Neural cell (in vitro differentiated cells): ENCODE data around the gene CARMIL1. TPM values are rescaled to one million over a fixed set of nuclear protein-coding genes. Genes with fewer than 3 reads are reported as not detected.
"Not testable (repeated sequence)": the region's sequence is repeated elsewhere in the genome, so short reads cannot be mapped to it uniquely, and the experiment has no call there.

Source experiments
- H2AFZ ChIP-seq: fragments of 200-600, 300-800 bp; sonication (generic), shearing (Covaris generic); 2 replicates; pipeline ENCODE4 v1.6.0; 2014; ENCODE audit warnings: low read depth, mild to moderate bottlenecking, antibody characterized with exemption, low read length, moderate library complexity
- H3F3A ChIP-seq: fragments of 200-600 bp; shearing (Covaris generic); 2 replicates; pipeline ENCODE4 v1.6.1; 2016; ENCODE audit warnings: mild to moderate bottlenecking, moderate library complexity, mixed read lengths, antibody characterized with exemption, low read length; ENCODE audit not compliant: insufficient read depth, poor library complexity, severe bottlenecking
- H3K27ac ChIP-seq: fragments of 200-600, 300-800 bp; sonication (generic), shearing (Covaris generic); 2 replicates; pipeline ENCODE4 v1.5.1; 2014; ENCODE audit warnings: mild to moderate bottlenecking, low read length, moderate library complexity
- H3K27me3 ChIP-seq: fragments of 300-800, 200-600 bp; sonication (generic), shearing (Covaris generic); 2 replicates; pipeline ENCODE4 v1.6.0; 2014; ENCODE audit warnings: mild to moderate bottlenecking, low read depth, low read length, moderate library complexity; ENCODE audit not compliant: insufficient read depth
- H3K36me3 ChIP-seq: fragments of 300-800, 200-600 bp; sonication (generic), shearing (Covaris generic); 2 replicates; pipeline ENCODE4 v1.5.1; 2014; ENCODE audit warnings: mild to moderate bottlenecking, antibody characterized with exemption, low read length, moderate library complexity; ENCODE audit not compliant: insufficient read depth
- H3K4me2 ChIP-seq: fragments of 300-800, 200-600 bp; sonication (generic), shearing (Covaris generic); 2 replicates; pipeline ENCODE4 v1.6.0; 2014; ENCODE audit warnings: mild to moderate bottlenecking, low read length
- H3K4me3 ChIP-seq: fragments of 300-800, 200-600 bp; sonication (generic), shearing (Covaris generic); 2 replicates; pipeline ENCODE4 v1.5.1; 2014; ENCODE audit warnings: mild to moderate bottlenecking, low read length, moderate library complexity
- H3K79me2 ChIP-seq: fragments of 200-600 bp; shearing (Covaris generic); replicated peaks from 2 replicates; pipeline ENCODE4 v1.6.0; 2014; ENCODE audit warnings: mild to moderate bottlenecking, low read length, moderate library complexity; ENCODE audit not compliant: insufficient read depth
- H3K9ac ChIP-seq: fragments of 300-800, 200-600 bp; sonication (generic), shearing (Covaris generic); 2 replicates; pipeline ENCODE4 v1.6.1; 2016; ENCODE audit warnings: mild to moderate bottlenecking, low read length, mixed read lengths
- H3K9me2 ChIP-seq: fragments of 200-600 bp; shearing (Covaris generic); 2 replicates; pipeline ENCODE4 v1.6.1; 2016; ENCODE audit warnings: mild to moderate bottlenecking, low read length, mixed read lengths; ENCODE audit not compliant: insufficient read depth
- H3K9me3 ChIP-seq: fragments of 200-600, 300-800 bp; sonication (generic), shearing (Covaris generic); 2 replicates; pipeline ENCODE4 v1.6.1; 2016; ENCODE audit warnings: mild to moderate bottlenecking, mixed run types, low read length, moderate library complexity, mixed read lengths
- H4K20me1 ChIP-seq: fragments of 200-600 bp; shearing (Covaris generic); 2 replicates; pipeline ENCODE4 v1.6.1; 2016; ENCODE audit warnings: mild to moderate bottlenecking, mixed run types; ENCODE audit not compliant: insufficient read depth
- CTCF ChIP-seq: fragments of 450-650 bp; IDR thresholded peaks from 2 replicates; pipeline ENCODE4 v1.5.1; 2014; ENCODE audit warnings: antibody characterized with exemption, mild to moderate bottlenecking, moderate library complexity; ENCODE audit not compliant: poor library complexity, severe bottlenecking
- EP300 ChIP-seq: fragments of 450-650 bp; conservative IDR thresholded peaks from 2 replicates; pipeline ENCODE4 v1.6.1; 2014; ENCODE audit warnings: antibody characterized with exemption, mild to moderate bottlenecking, moderate library complexity; ENCODE audit not compliant: poor library complexity, severe bottlenecking
- EZH2 ChIP-seq: fragments of 200-600, 300-800 bp; shearing (Covaris generic), sonication (generic); IDR thresholded peaks from 2 replicates; pipeline ENCODE4 v1.6.1; 2014; ENCODE audit warnings: antibody characterized with exemption, low read length, borderline replicate concordance, mild to moderate bottlenecking; ENCODE audit not compliant: insufficient read depth, poor library complexity, severe bottlenecking
- MXI1 ChIP-seq: fragments of 450-650 bp; conservative IDR thresholded peaks from 2 replicates; pipeline ENCODE4 v1.6.1; 2014; ENCODE audit warnings: antibody characterized with exemption, mild to moderate bottlenecking; ENCODE audit not compliant: poor library complexity, severe bottlenecking
- POLR2AphosphoS5 ChIP-seq: IDR thresholded peaks from 2 replicates; pipeline ENCODE4 v1.6.1; 2012
- RAD21 ChIP-seq: fragments of 450-650 bp; conservative IDR thresholded peaks from 2 replicates; pipeline ENCODE4 v1.6.1; 2014; ENCODE audit warnings: antibody characterized with exemption, mild to moderate bottlenecking, moderate library complexity
- REST ChIP-seq: IDR thresholded peaks from 2 replicates; pipeline ENCODE4 v1.6.1; 2012; ENCODE audit warnings: borderline replicate concordance
- SMC3 ChIP-seq: fragments of 450-650 bp; conservative IDR thresholded peaks from 2 replicates; pipeline ENCODE4 v1.6.1; 2014; ENCODE audit warnings: antibody characterized with exemption, mild to moderate bottlenecking, moderate library complexity; ENCODE audit not compliant: poor library complexity
- TAF1 ChIP-seq: IDR thresholded peaks from 2 replicates; pipeline ENCODE4 v1.6.1; 2012; ENCODE audit warnings: low read depth
- polyA plus RNA-seq: library from polyadenylated mRNA; depleted of rRNA; stranded (reverse); fragments of >200 nt; gene quantifications from 2 replicates; pipeline ENCODE4 v1.2.3, GENCODE V29; 2014

The CARMIL1 gene
- polyA plus RNA-seq, 1 donor from 2014 or later = 5.3 TPM

- Histone ChIP-seq H3F3A (no peaks in the 10 kb centered on the region), H3K27ac (no peak overlapping the region), H3K9me3 (no peaks in the 10 kb centered on the region), H3K4me3 (no peak overlapping the region), H3K27me3 (no peaks in the 10 kb centered on the region), H3K9ac (no peak overlapping the region), H3K4me2 (no peak overlapping the region), H3K79me2 (no peaks in the 10 kb centered on the region), H2AFZ (no peak overlapping the region), H3K36me3 (no peaks in the 10 kb centered on the region), H3K9me2 (no peaks in the 10 kb centered on the region), H4K20me1 (no peaks in the 10 kb centered on the region)
- no peak for TF ChIP-seq POLR2AphosphoS5
- TF ChIP-seq CTCF = no peak
- TF ChIP-seq SMC3 = no peak
- TF ChIP-seq REST = no peak
- no peak for TF ChIP-seq MXI1
- no peak for TF ChIP-seq EZH2
- TF ChIP-seq RAD21 = no peak
- TF ChIP-seq EP300 = no peak
Observed at GRCh38 chr6:25441663-25442270, 162.6 kb downstream of the CARMIL1 start.

GRCh38 chr6:25442898-25443297 is 163.7 kb downstream of the CARMIL1 start:
- no peak overlapping the region for H3K4me2 ChIP-seq
- no peaks in the 10 kb centered on the region for H3K27me3 ChIP-seq
- TF ChIP-seq TAF1 (no peak), REST (no peak), POLR2AphosphoS5 (no peak), SMC3 (no peak), CTCF (no peak)
- H3F3A ChIP-seq = no peaks in the 10 kb centered on the region
- no peak overlapping the region for H3K4me3 ChIP-seq
- H3K9me2 ChIP-seq = no peaks in the 10 kb centered on the region
- no peak overlapping the region for H2AFZ ChIP-seq
- no peak overlapping the region for H3K9ac ChIP-seq
- H3K36me3 ChIP-seq = no peaks in the 10 kb centered on the region
- H3K27ac ChIP-seq = no peak overlapping the region
- H4K20me1 ChIP-seq = no peaks in the 10 kb centered on the region
- no peaks in the 10 kb centered on the region for H3K9me3 ChIP-seq
- H3K79me2 ChIP-seq = no peaks in the 10 kb centered on the region

- not testable (repeated sequence) for H3K9ac ChIP-seq, H3K27ac ChIP-seq, H3F3A ChIP-seq, H3K27me3 ChIP-seq, H3K79me2 ChIP-seq, H2AFZ ChIP-seq, H3K4me3 ChIP-seq, H3K4me2 ChIP-seq, H4K20me1 ChIP-seq, H3K36me3 ChIP-seq, H3K9me2 ChIP-seq, H3K9me3 ChIP-seq
Observed at GRCh38 chr6:25444521-25444920, 165.3 kb downstream of the CARMIL1 start.
